Left lung (tissue), 10 donors: ENCODE results near the gene RGS17. TPM values are rescaled to one million over a fixed set of nuclear protein-coding genes. Genes with fewer than 3 reads are reported as not detected.

Experiments
- ATAC-seq: fragments of 200-7000 bp; cut with Tn5 transposase; one replicate; pipeline ENCODE4 v1.9.1; 2020; ENCODE audit warnings: moderate library complexity
- DNase-seq, 4 donors: peaks; one replicate each; pipeline ENCODE4 v3.0.0-alpha.2; 2013 to 2020
- H3K27ac ChIP-seq, 2 donors: fragments of 200-600 bp; sonication (generic) in 1 of 2; one replicate each; pipeline versions ENCODE4 v1.5.0 to v1.8.0; 2020 to 2021
- H3K27me3 ChIP-seq, 2 donors: fragments of 200-600 bp; sonication (generic) in 1 of 2; one replicate each; pipeline versions ENCODE4 v1.5.0 to v1.8.0; 2020 to 2021
- H3K36me3 ChIP-seq, 2 donors: fragments of 200-600 bp; sonication (generic) in 1 of 2; one replicate each; pipeline versions ENCODE4 v1.5.0 to v1.8.0; 2020 to 2021
- H3K4me1 ChIP-seq, 2 donors: fragments of 200-600 bp; one replicate each; pipeline ENCODE4 v1.8.0; 2021
- H3K4me3 ChIP-seq, 2 donors: fragments of 200-600 bp; sonication (generic) in 1 of 2; one replicate each; pipeline versions ENCODE4 v1.5.0 to v1.8.0; 2020 to 2021; ENCODE audit warnings: mild to moderate bottlenecking in 1 of 2
- H3K9me3 ChIP-seq, 2 donors: fragments of 200-600 bp; sonication (generic) in 1 of 2; one replicate each; pipeline versions ENCODE4 v1.5.0 to v1.8.0; 2020 to 2021
- CTCF ChIP-seq, 2 donors: fragments of 200-600 bp; sonication (generic) in 1 of 2; IDR thresholded peaks; one replicate each; pipeline versions ENCODE4 v1.5.0 to v1.8.0; 2021; ENCODE audit warnings: antibody characterized with exemption in 2 of 2
- intact Hi-C, 2 donors: fragments of 100-400 bp; cut with DNase I; formaldehyde crosslinking; loops; one replicate each; pipeline versions ENCODE4 v1.11.2 to v1.14.2; 2022
- polyA plus RNA-seq, 6 donors: library from polyadenylated mRNA; unstranded; fragments of 120-200 nt; gene quantifications; one replicate each; pipeline ENCODE4 v1.2.1, GENCODE V29; 2013; ENCODE audit not compliant: insufficient read length in 6 of 6
- total RNA-seq, 2 donors: library from RNA; stranded (reverse); fragmentation: NEBNext Ultra II Directional; extraction: Animal tissue kit (Norgen Biotek cat#: 25700); gene quantifications; one replicate each; pipeline ENCODE4 v1.2.1, GENCODE V29; 2021
- donor health status: DM: no; HTN: yes; CAD: no.
- donor health status: DM: no; HTN: no; CAD: no.

The RGS17 gene
- total and polyA plus RNA-seq, 8 donors, result 0.15 to 2.7 (median 2.3) TPM

GRCh38 chr6:153065222-153065621 lies 65.9 kb downstream of the RGS17 start:
- no peak overlapping the region for H3K27ac ChIP-seq
- no peaks in the 10 kb centered on the region for H3K36me3 ChIP-seq
- H3K27me3 ChIP-seq, result no peaks in the 10 kb centered on the region
- H3K9me3 ChIP-seq, result peaks cover 0 to 6% of the 10 kb centered on the region in 2 donors
- no peak overlapping the region for H3K4me3 ChIP-seq
- no peaks in the 10 kb centered on the region for H3K4me1 ChIP-seq
- no peak for TF ChIP-seq CTCF (IDR thresholded peaks at IDR 0.05)
- no peak for DNase-seq
- intact Hi-C loops, result no loop called here
- no peak for ATAC-seq

GRCh38 chr6:153063936-153064335 lies 67.1 kb downstream of the RGS17 start:
- Histone ChIP-seq H3K27ac (no peak overlapping the region), H3K9me3 (peaks cover 0 to 6% of the 10 kb centered on the region in 2 donors), H3K27me3 (no peaks in the 10 kb centered on the region), H3K4me3 (no peak overlapping the region), H3K36me3 (no peaks in the 10 kb centered on the region), H3K4me1 (no peaks in the 10 kb centered on the region)
- DNase-seq (no peak), ATAC-seq (no peak)
- intact Hi-C loops, result no loop called here
- TF ChIP-seq CTCF (IDR thresholded peaks at IDR 0.05), result no peak

GRCh38 chr6:153062516-153062915 lies 68.6 kb downstream of the RGS17 start:
- Histone ChIP-seq H3K27ac (no peak overlapping the region), H3K36me3 (no peaks in the 10 kb centered on the region), H3K9me3 (peaks cover 0 to 2% of the 10 kb centered on the region in 2 donors), H3K27me3 (no peaks in the 10 kb centered on the region), H3K4me3 (no peak overlapping the region), H3K4me1 (no peaks in the 10 kb centered on the region)
- DNase-seq (no peak), ATAC-seq (no peak)
- intact Hi-C loops, result no loop called here
- no peak for TF ChIP-seq CTCF (IDR thresholded peaks at IDR 0.05)

DNA sequence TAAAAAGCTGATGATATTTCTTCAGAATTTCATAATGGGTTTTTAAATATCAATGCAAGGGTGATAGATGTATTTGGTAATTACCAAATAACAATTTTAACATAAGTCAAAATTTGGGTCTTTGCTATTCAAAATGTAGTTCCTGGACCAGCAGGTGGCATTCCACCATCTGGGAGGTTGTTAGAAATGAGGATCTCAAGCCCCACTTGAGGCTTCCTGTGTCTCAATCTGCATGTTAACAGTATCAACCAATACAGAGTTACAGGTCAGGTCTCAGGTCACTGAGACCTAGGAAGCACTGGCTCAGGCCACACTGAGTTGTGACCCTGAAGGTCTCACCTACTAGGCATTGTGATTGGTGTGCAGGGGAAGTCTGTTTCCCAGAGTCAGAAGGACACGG lies 71.3 kb downstream of the RGS17 start:
- H3K27ac ChIP-seq, result no peak overlapping the region
- no peaks in the 10 kb centered on the region for H3K36me3 ChIP-seq
- H3K4me3 ChIP-seq, result no peak overlapping the region
- no peaks in the 10 kb centered on the region for H3K4me1 ChIP-seq
- intact Hi-C loops, result no loop called here
- TF ChIP-seq CTCF (IDR thresholded peaks at IDR 0.05), result no peak
- peaks cover 0 to 2% of the 10 kb centered on the region in 2 donors for H3K9me3 ChIP-seq
- H3K27me3 ChIP-seq, result no peaks in the 10 kb centered on the region
- DNase-seq (no peak), ATAC-seq (no peak)

GRCh38 chr6:153059311-153059710 lies 71.8 kb downstream of the RGS17 start:
- no peaks in the 10 kb centered on the region for H3K4me1 ChIP-seq
- DNase-seq (no peak), ATAC-seq (no peak)
- intact Hi-C loops, result no loop called here
- TF ChIP-seq CTCF (IDR thresholded peaks at IDR 0.05), result no peak
- H3K9me3 ChIP-seq, result peaks cover 0 to 2% of the 10 kb centered on the region in 2 donors
- H3K27ac ChIP-seq, result no peak overlapping the region
- H3K27me3 ChIP-seq, result no peaks in the 10 kb centered on the region
- no peak overlapping the region for H3K4me3 ChIP-seq
- H3K36me3 ChIP-seq, result no peaks in the 10 kb centered on the region
